H1 (cell line): ENCODE results near the gene INO80. TPM values are rescaled to one million over a fixed set of nuclear protein-coding genes. Genes with fewer than 3 reads are reported as not detected.

Experiments
- CTCF ChIA-PET: fragments of 300-600 bp; sonication (Branson Sonifier 250); formaldehyde crosslinking; loops from one replicate; lab custom pipeline; 2021; ENCODE audit not compliant: partially characterized antibody; lab: Charles Lee
- POLR2A ChIA-PET: fragments of 300-600 bp; sonication (Branson Sonifier 250); formaldehyde crosslinking; loops from one replicate; lab custom pipeline; 2021; ENCODE audit warnings: inconsistent platforms; ENCODE audit not compliant: partially characterized antibody; lab: Charles Lee
- DNase-seq, 2 experiments: peaks; one replicate each; pipeline versions ENCODE4 v3.0.0 to v3.0.0-alpha.2; 2010 to 2022; ENCODE audit warnings: low spot score in 2 of 2, low read depth in 1 of 2, mixed read lengths in 1 of 2
- FAIRE-seq: peaks from 2 replicates; lab custom pipeline; 2011; peaks lifted over from hg19 to GRCh38; lab: Jason Lieb, UNC
- H2AFZ ChIP-seq: 2 replicates; pipeline ENCODE4 v1.8.1; 2012; ENCODE audit warnings: low read length, inconsistent platforms
- H2AK5ac ChIP-seq: 2 replicates; pipeline ENCODE4 v1.6.1; 2013; ENCODE audit warnings: low read depth, low read length
- H2BK120ac ChIP-seq: replicated peaks from 2 replicates; pipeline ENCODE3; 2013; ENCODE audit warnings: low read depth, low read length, inconsistent platforms
- H2BK12ac ChIP-seq: 2 replicates; pipeline ENCODE4 v1.6.1; 2013; ENCODE audit warnings: low read depth, low read length
- H2BK15ac ChIP-seq: 2 replicates; pipeline ENCODE4 v1.6.1; 2013; ENCODE audit warnings: low read length
- H2BK20ac ChIP-seq: 2 replicates; pipeline ENCODE4 v1.6.1; 2013; ENCODE audit warnings: low read length
- H2BK5ac ChIP-seq: 2 replicates; pipeline ENCODE4 v1.6.1; 2013; ENCODE audit warnings: low read depth, low read length
- H3K14ac ChIP-seq: 2 replicates; pipeline ENCODE4 v1.6.1; 2013; ENCODE audit warnings: inconsistent platforms; ENCODE audit not compliant: insufficient read length
- H3K18ac ChIP-seq: 2 replicates; pipeline ENCODE4 v1.6.1; 2013; ENCODE audit warnings: low read length; ENCODE audit errors: extremely low read depth
- H3K23ac ChIP-seq: 2 replicates; pipeline ENCODE4 v1.6.1; 2013; ENCODE audit warnings: inconsistent platforms; ENCODE audit not compliant: insufficient read length
- H3K23me2 ChIP-seq: 2 replicates; pipeline ENCODE4 v1.6.1; 2013; ENCODE audit warnings: low read depth, low read length
- H3K27ac ChIP-seq: 2 replicates; pipeline ENCODE4 v1.6.1; 2011; ENCODE audit warnings: low read depth, low read length, inconsistent platforms
- H3K27me3 ChIP-seq, 4 experiments: replicated peaks in 1 of 4; 1 replicate in 1 of 4; 2 replicates in 3 of 4; pipeline versions ENCODE4 v1.6.1 to v1.8.1; 2011 to 2013; ENCODE audit warnings: low read length in 3 of 4, mild to moderate bottlenecking in 3 of 4, inconsistent platforms in 2 of 4, mixed read lengths in 2 of 4, moderate library complexity in 1 of 4; ENCODE audit not compliant: control insufficient read depth in 3 of 4, insufficient read depth in 3 of 4; ENCODE audit errors: extremely low read depth in 1 of 4
- H3K36me3 ChIP-seq, 4 experiments: 2 replicates each; pipeline versions ENCODE4 v1.6.1 to v1.8.1; 2011 to 2013; ENCODE audit warnings: mild to moderate bottlenecking in 4 of 4, low read length in 3 of 4, moderate library complexity in 2 of 4, control low read depth in 1 of 4, inconsistent platforms in 1 of 4; ENCODE audit not compliant: insufficient read depth in 4 of 4, control insufficient read depth in 2 of 4
- H3K4ac ChIP-seq: replicated peaks from 2 replicates; pipeline ENCODE3; 2013; ENCODE audit warnings: low read length, low read depth, mixed read lengths, inconsistent platforms; ENCODE audit not compliant: insufficient read length
- H3K4me1 ChIP-seq, 4 experiments: replicated peaks in 1 of 4; 1 replicate in 1 of 4; 2 replicates in 3 of 4; pipeline versions ENCODE4 v1.6.1 to v1.8.1; 2011 to 2013; ENCODE audit warnings: low read length in 3 of 4, inconsistent platforms in 2 of 4, mixed read lengths in 1 of 4; ENCODE audit not compliant: insufficient read depth in 4 of 4, control insufficient read depth in 3 of 4
- H3K4me2 ChIP-seq, 2 experiments: 2 replicates each; pipeline versions ENCODE4 v1.6.1 to v1.8.1; 2011 to 2013; ENCODE audit warnings: low read depth in 2 of 2, low read length in 2 of 2, control low read depth in 1 of 2, inconsistent platforms in 1 of 2, mild to moderate bottlenecking in 1 of 2; ENCODE audit not compliant: insufficient read depth in 1 of 2
- H3K4me3 ChIP-seq, 4 experiments: fragments of 200-600, 300-600 bp in 1 of 4; sonication (generic), shearing (Covaris generic), sonication (Bioruptor Twin) in 1 of 4; 2 replicates each; pipeline versions ENCODE4 v1.5.1 to v1.8.1; 2011 to 2016; ENCODE audit warnings: low read length in 4 of 4, low read depth in 3 of 4, control low read depth in 2 of 4, inconsistent platforms in 2 of 4, mild to moderate bottlenecking in 2 of 4, mixed read lengths in 1 of 4, moderate library complexity in 1 of 4; ENCODE audit not compliant: insufficient read depth in 2 of 4; ENCODE audit errors: extremely low read depth in 1 of 4
- H3K56ac ChIP-seq: replicated peaks from 2 replicates; pipeline ENCODE3; 2013; ENCODE audit warnings: low read depth, mild to moderate bottlenecking, mixed read lengths, low read length, inconsistent platforms; ENCODE audit not compliant: insufficient read length
- H3K79me1 ChIP-seq: 2 replicates; pipeline ENCODE4 v1.6.1; 2013; ENCODE audit warnings: low read depth, low read length, control low read depth
- H3K79me2 ChIP-seq, 2 experiments: 2 replicates each; pipeline versions ENCODE4 v1.6.1 to v1.8.1; 2012 to 2013; ENCODE audit warnings: low read length in 2 of 2, mild to moderate bottlenecking in 2 of 2, inconsistent platforms in 1 of 2; ENCODE audit not compliant: insufficient read depth in 2 of 2, control insufficient read depth in 1 of 2
- H3K9ac ChIP-seq, 4 experiments: replicated peaks in 1 of 4; 1 replicate in 1 of 4; 2 replicates in 3 of 4; pipeline versions ENCODE4 v1.6.1 to v1.8.1; 2011 to 2013; ENCODE audit warnings: low read depth in 3 of 4, low read length in 3 of 4, control low read depth in 2 of 4, mild to moderate bottlenecking in 2 of 4, moderate library complexity in 2 of 4, inconsistent platforms in 1 of 4; ENCODE audit errors: extremely low read depth in 1 of 4
- H3K9me3 ChIP-seq, 2 experiments: 2 replicates each; pipeline versions ENCODE4 v1.6.1 to v1.8.1; 2012 to 2013; ENCODE audit warnings: mild to moderate bottlenecking in 2 of 2, moderate library complexity in 2 of 2, control low read depth in 1 of 2, inconsistent platforms in 1 of 2, low read depth in 1 of 2, low read length in 1 of 2, mixed read lengths in 1 of 2; ENCODE audit not compliant: insufficient read depth in 2 of 2
- H4K20me1 ChIP-seq, 2 experiments: replicated peaks in 1 of 2; 2 replicates each; pipeline versions ENCODE3 to v1.8.1; 2011 to 2013; ENCODE audit warnings: inconsistent platforms in 2 of 2, low read length in 2 of 2, mild to moderate bottlenecking in 1 of 2; ENCODE audit not compliant: insufficient read depth in 2 of 2, control insufficient read depth in 1 of 2
- H4K5ac ChIP-seq: 2 replicates; pipeline ENCODE4 v1.6.1; 2013; ENCODE audit warnings: low read length, low read depth, mixed read lengths, inconsistent platforms; ENCODE audit not compliant: insufficient read length
- H4K8ac ChIP-seq: 2 replicates; pipeline ENCODE4 v1.8.0; 2013; ENCODE audit warnings: mild to moderate bottlenecking, moderate library complexity, low read length, inconsistent platforms; ENCODE audit not compliant: insufficient read depth; ENCODE audit errors: extremely low read depth
- H4K91ac ChIP-seq: replicated peaks from 2 replicates; pipeline ENCODE3; 2013; ENCODE audit warnings: low read length, mixed read lengths, inconsistent platforms; ENCODE audit not compliant: insufficient read length
- KDM4A ChIP-seq: IDR thresholded peaks from one replicate; pipeline ENCODE4 v1.7.1; 2012; ENCODE audit warnings: low read depth, mild to moderate bottlenecking, moderate library complexity, low read length, inconsistent platforms; ENCODE audit not compliant: severe bottlenecking
- TBP ChIP-seq: IDR thresholded peaks from 2 replicates; pipeline ENCODE4 v1.6.1; 2011; ENCODE audit warnings: low read depth, low read length, improper control_type of control experiment
- TEAD4 ChIP-seq: IDR thresholded peaks from 2 replicates; pipeline ENCODE4 v1.6.1; 2012; ENCODE audit warnings: low read depth, low read length, inconsistent platforms, mixed read lengths
- whole genome bisulfite sequencing, 2 experiments: shearing (Covaris generic) in 1 of 2; methylation state at CpG; one replicate each; pipeline versions ENCODE4 v1.1.6 to v1.1.7; 2013 to 2015; ENCODE audit warnings: low lambda C conversion rate in 2 of 2, mixed read lengths in 2 of 2, inconsistent platforms in 1 of 2, low coverage in 1 of 2, missing lambda C conversion rate in 1 of 2; ENCODE audit not compliant: insufficient replicate concordance in 2 of 2, insufficient coverage in 1 of 2, insufficient read length in 1 of 2; ENCODE audit errors: extremely low coverage in 1 of 2, missing lambda C conversion rate in 1 of 2; 5-methylcytosine and 5-hydroxymethylcytosine counted together
- polyA plus RNA-seq, 7 experiments: library from polyadenylated mRNA; depleted of rRNA in 3 of 7; stranded (reverse) in 5 of 7; unstranded in 2 of 7; fragments of >200 nt in 5 of 7; fragments of 200-250 nt in 2 of 7; gene quantifications; 1 replicate in 5 of 7; 2 replicates in 1 of 7; 4 replicates in 1 of 7; pipeline versions ENCODE4 v1.2.1 to v1.2.3, GENCODE V29; 2011 to 2013; ENCODE audit warnings: missing spikeins in 2 of 7, mixed read lengths in 2 of 7
- total RNA-seq: library from RNA; stranded (reverse); fragmentation: NEBNext Ultra II Directional; extraction: Animal tissue kit (Norgen Biotek cat#: 25700); gene quantifications from 2 replicates; pipeline ENCODE4 v1.2.1, GENCODE V29; 2021

INO80 gene
- total and polyA plus RNA-seq, 2 of the 8 experiments (the other 6 are each of a cell fraction or from before 2014, with no cell fraction given) = 4.3 to 24.5 TPM

DNA sequence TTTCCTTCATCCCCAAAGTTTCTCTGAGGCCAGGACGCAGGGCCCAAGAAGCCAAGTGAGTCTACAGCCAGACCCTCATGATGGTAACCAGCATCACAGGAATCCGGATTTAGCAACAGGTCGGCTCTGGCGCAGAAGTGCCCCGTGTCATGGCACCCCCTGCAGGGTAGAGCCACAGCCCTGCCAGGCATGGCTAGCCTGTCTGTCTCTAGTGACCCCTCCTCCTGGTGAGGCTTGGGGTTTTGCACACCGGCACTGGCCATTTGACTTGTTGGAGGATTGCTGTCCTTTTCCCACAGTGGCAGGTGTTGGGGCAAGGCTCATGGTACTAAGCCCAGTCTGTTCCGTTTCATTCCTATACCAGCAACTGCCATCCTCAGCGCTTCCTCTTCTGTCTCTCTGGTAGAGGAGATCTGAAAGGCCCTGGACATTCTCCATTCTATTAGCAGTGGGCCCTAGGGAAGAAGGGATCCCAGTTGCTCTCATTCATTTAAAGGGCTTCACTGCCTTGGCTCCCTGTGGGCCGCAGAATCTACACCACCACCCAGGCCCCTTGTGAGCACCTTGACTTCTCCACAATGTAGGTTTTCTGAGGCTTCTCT lies 172.2 kb downstream of the INO80 start:
- no peak overlapping the region for H3K18ac ChIP-seq
- H3K56ac ChIP-seq = no peak overlapping the region
- FAIRE-seq (no peak), DNase-seq (no peak)
- H4K5ac ChIP-seq = no peak overlapping the region
- H4K20me1 ChIP-seq = no peaks in the 10 kb centered on the region
- no peak overlapping the region for H3K4ac ChIP-seq
- H4K91ac ChIP-seq = no peak overlapping the region
- H3K36me3 ChIP-seq = no peaks in the 10 kb centered on the region; a peak in 1 of 8 replicates
- no peak overlapping the region for H2BK15ac ChIP-seq
- no peak overlapping the region for H2AK5ac ChIP-seq
- ChIA-PET CTCF (interaction anchor here (1.4 to 33.1 kb wide), 7 partner anchors 19 to 78 kb away, joined by 3 to 590 read pairs (median 52); partner anchors contain the start of gene DLL4), POLR2A (interaction anchor here (1.0 to 43.8 kb wide), 3 partner anchors 8 to 25 kb away, joined by 3 to 1505 read pairs (median 1505); partner anchors contain the start of genes CHAC1 and DLL4)
- H3K79me1 ChIP-seq = no peaks in the 10 kb centered on the region
- peaks cover 0 to 24% (median 13%) of the 10 kb centered on the region in 4 experiments; a peak in 6 of 7 replicates for H3K4me1 ChIP-seq
- no peak overlapping the region for H2AFZ ChIP-seq
- H3K14ac ChIP-seq = no peak overlapping the region
- H4K8ac ChIP-seq = no peak overlapping the region; the same call in 1 of the 2 replicates
- H2BK20ac ChIP-seq = peak overlapping the region; percentile 16; the same call in 1 of the 2 replicates
- no peaks in the 10 kb centered on the region for H3K9me3 ChIP-seq
- H3K79me2 ChIP-seq = no peaks in the 10 kb centered on the region
- no peak overlapping the region for H3K27ac ChIP-seq
- peaks cover 5% of the 10 kb centered on the region; the same call in 1 of the 2 replicates for H3K23me2 ChIP-seq
- no peak overlapping the region for H2BK5ac ChIP-seq
- H3K4me3 ChIP-seq = no peak overlapping the region
- H3K4me2 ChIP-seq = no peak overlapping the region
- no peak overlapping the region for H2BK12ac ChIP-seq
- peaks cover 0 to 25% (median 15%) of the 10 kb centered on the region in 4 experiments; a peak in 6 of 7 replicates for H3K27me3 ChIP-seq
- H3K23ac ChIP-seq = no peak overlapping the region
- 92% methylated on average over 9 of the region's 9 CpGs; no CpG with 5 or more reads in 1 of the 2 experiments for WGBS, 2 experiments
- H3K9ac ChIP-seq = no peak overlapping the region
- no peak for TF ChIP-seq TEAD4
- TF ChIP-seq TBP = no peak
- TF ChIP-seq KDM4A = no peak
- H2BK120ac ChIP-seq = no peak overlapping the region
